ENCODE measurements around the gene SMIM10L1. TPM values are rescaled to one million over a fixed set of nuclear protein-coding genes. Genes with fewer than 3 reads are reported as not detected.

The SMIM10L1 gene
- total RNA-seq (10 to 100 TPM in 4 of 5 donors, 1 to 10 TPM in 1; 5.7 to 12.5 (median 11.4) TPM), polyA plus RNA-seq (10 to 100 TPM in 1 of 3 donors, 1 to 10 TPM in 2; 7.8 to 10.5 (median 9.8) TPM)
- long read RNA-seq, donor 1, full-length matches to known transcripts: 28 of 28 reads
- long read RNA-seq, donor 1, partial matches to known transcripts: 0 of 28 reads
- long read RNA-seq, donor 1, other reads (novel, unspliced or antisense): 0 of 28 reads
- long read RNA-seq, donor 2, full-length matches to known transcripts: 19 of 19 reads
- long read RNA-seq, donor 2, partial matches to known transcripts: 0 of 19 reads
- long read RNA-seq, donor 2, other reads (novel, unspliced or antisense): 0 of 19 reads
- long read RNA-seq, donor 3, full-length matches to known transcripts: 15 of 15 reads
- long read RNA-seq, donor 3, partial matches to known transcripts: 0 of 15 reads
- long read RNA-seq, donor 3, other reads (novel, unspliced or antisense): 0 of 15 reads
- long read RNA-seq, donor 4, full-length matches to known transcripts: 11 of 11 reads
- long read RNA-seq, donor 4, partial matches to known transcripts: 0 of 11 reads
- long read RNA-seq, donor 4, other reads (novel, unspliced or antisense): 0 of 11 reads
- long read RNA-seq, donor 5, full-length matches to known transcripts: 44 of 44 reads
- long read RNA-seq, donor 5, partial matches to known transcripts: 0 of 44 reads
- long read RNA-seq, donor 5, other reads (novel, unspliced or antisense): 0 of 44 reads
- long read RNA-seq, donor 6, full-length matches to known transcripts: 52 of 52 reads
- long read RNA-seq, donor 6, partial matches to known transcripts: 0 of 52 reads
- long read RNA-seq, donor 6, other reads (novel, unspliced or antisense): 0 of 52 reads
- long read RNA-seq, donor 7, full-length matches to known transcripts: 35 of 35 reads
- long read RNA-seq, donor 7, partial matches to known transcripts: 0 of 35 reads
- long read RNA-seq, donor 7, other reads (novel, unspliced or antisense): 0 of 35 reads
- long read RNA-seq, donor 8, full-length matches to known transcripts: 25 of 25 reads
- long read RNA-seq, donor 8, partial matches to known transcripts: 0 of 25 reads
- long read RNA-seq, donor 8, other reads (novel, unspliced or antisense): 0 of 25 reads
- long read RNA-seq, donor 9, full-length matches to known transcripts: 45 of 45 reads
- long read RNA-seq, donor 9, partial matches to known transcripts: 0 of 45 reads
- long read RNA-seq, donor 9, other reads (novel, unspliced or antisense): 0 of 45 reads
- long read RNA-seq, donor 10, full-length matches to known transcripts: 9 of 9 reads
- long read RNA-seq, donor 10, partial matches to known transcripts: 0 of 9 reads
- long read RNA-seq, donor 10, other reads (novel, unspliced or antisense): 0 of 9 reads

GRCh38 chr12:11171145-11171968, at the start of gene SMIM10L1:
Gene SMIM10L1 (plus strand): TSS chr12:11171194. CDS start chr12:11171357, 163 bp downstream.
- TF ChIP-seq EP300 (IDR thresholded peaks at IDR 0.05) (peak; percentile 40), POLR2AphosphoS5 (IDR thresholded peaks at IDR 0.05) (peak; percentile 65 to 85 (median 68)), POLR2A (IDR thresholded peaks at IDR 0.05) (peak in 1 of 4 donors; percentile 12), CTCF (IDR thresholded peaks at IDR 0.05) (no peak)
- no peaks in the 10 kb centered on the region for H3K9me3 ChIP-seq
- WGBS, 5 donors: 0 to 1% (median 0%) methylated on average over 33 to 70 of the region's 70 CpGs
- H3K27me3 ChIP-seq: no peaks in the 10 kb centered on the region
- H3K4me3 ChIP-seq: peak within 1 kb of the TSS; percentile 83 to 97 (median 89)
- peaks cover 19 to 47% (median 30%) of the 10 kb centered on the region in 4 donors for H3K4me1 ChIP-seq
- peak; percentile 91 to 98 for DNase-seq
- H3K27ac ChIP-seq: peak within 1 kb of the TSS; percentile 95 to 99 (median 98)
- H3K36me3 ChIP-seq: peaks cover 0 to 1% (median under 1%) of the 10 kb centered on the region in 4 donors
- intact Hi-C loops (cut with DNase I; ENCODE audit: low total_unique reads): no loop called here

GRCh38 chr12:11130382-11130781, 40.6 kb upstream of the SMIM10L1 start:
- no peaks in the 10 kb centered on the region for H3K27me3 ChIP-seq
- H3K27ac ChIP-seq: no peak overlapping the region
- no peak for TF ChIP-seq POLR2A (IDR thresholded peaks at IDR 0.05)
- TF ChIP-seq POLR2AphosphoS5 (IDR thresholded peaks at IDR 0.05): no peak
- TF ChIP-seq CTCF (IDR thresholded peaks at IDR 0.05): no peak
- no peak for TF ChIP-seq EP300 (IDR thresholded peaks at IDR 0.05)
- H3K36me3 ChIP-seq: peaks cover 0 to 6% (median 3%) of the 10 kb centered on the region in 4 donors
- peaks cover 0 to 16% (median 0%) of the 10 kb centered on the region in 4 donors for H3K4me1 ChIP-seq
- 93 to 97% (median 97%) methylated on average over 3 of the region's 3 CpGs for WGBS, 5 donors
- no peaks in the 10 kb centered on the region for H3K9me3 ChIP-seq
- intact Hi-C loops (cut with DNase I; ENCODE audit: low total_unique reads): no loop called here
- DNase-seq: no peak
- H3K4me3 ChIP-seq: no peak overlapping the region

- no peaks in the 10 kb centered on the region for H3K9me3 ChIP-seq
- no peak overlapping the region for H3K27ac ChIP-seq
- TF ChIP-seq POLR2AphosphoS5 (IDR thresholded peaks at IDR 0.05) (no peak), POLR2A (IDR thresholded peaks at IDR 0.05) (no peak), EP300 (IDR thresholded peaks at IDR 0.05) (no peak), CTCF (IDR thresholded peaks at IDR 0.05) (no peak)
- H3K27me3 ChIP-seq: no peaks in the 10 kb centered on the region
- DNase-seq: no peak
- peaks cover 0 to 6% (median 3%) of the 10 kb centered on the region in 4 donors for H3K36me3 ChIP-seq
- no peak overlapping the region for H3K4me3 ChIP-seq
- 1 to 80% (median 65%) methylated on average over 2 of the region's 2 CpGs for WGBS, 5 donors
- intact Hi-C loops (cut with DNase I; ENCODE audit: low total_unique reads): no loop called here
- peaks cover 0 to 16% (median 0%) of the 10 kb centered on the region in 4 donors for H3K4me1 ChIP-seq
These were observed 40.0 kb upstream of the SMIM10L1 start for GRCh38 chr12:11130999-11131398.

Measured in stomach (tissue), 19 donors.